Erythroblast (primary cell): ENCODE results near the gene CBX5.
"Not testable (repeated sequence)": the region's sequence is repeated elsewhere in the genome, so short reads cannot be mapped to it uniquely, and the experiment has no call there.

Experiments used
- DNase-seq, 2 experiments: peaks; one replicate each; lab custom pipeline; 2025; lab: John Stamatoyannopoulos, UW
- GATA1 ChIP-seq: IDR thresholded peaks from 2 replicates; pipeline ENCODE4 v1.6.1; 2011; ENCODE audit warnings: low read depth, mild to moderate bottlenecking, control low read depth, low read length, moderate library complexity
- POLR2A ChIP-seq: IDR thresholded peaks from 2 replicates; pipeline ENCODE4 v1.6.1; 2011; ENCODE audit warnings: mild to moderate bottlenecking, low read length

Gene CBX5

DNA sequence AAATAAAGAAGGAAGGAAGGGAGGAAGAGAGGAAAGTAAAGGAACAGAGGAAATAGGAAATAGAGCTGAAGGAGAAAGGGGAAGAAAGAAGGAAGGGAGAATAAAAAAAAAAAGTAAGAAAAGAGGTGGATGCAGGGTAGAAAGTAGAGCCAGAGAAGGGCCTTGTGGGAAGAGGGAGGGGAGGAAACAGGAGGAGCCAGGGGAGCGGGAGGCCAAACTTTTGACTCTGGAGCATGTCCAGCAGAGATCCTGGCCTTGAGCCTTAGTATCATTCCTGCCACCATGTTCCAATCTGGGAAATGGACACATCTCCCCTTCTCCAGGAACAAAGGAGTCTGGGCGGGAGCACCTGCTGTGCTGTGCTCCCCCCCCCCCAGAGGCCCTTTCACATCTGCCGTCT is 80.0 kb downstream of the CBX5 start:
- no peak for DNase-seq
- TF ChIP-seq GATA1 (no peak), POLR2A (no peak)

DNA sequence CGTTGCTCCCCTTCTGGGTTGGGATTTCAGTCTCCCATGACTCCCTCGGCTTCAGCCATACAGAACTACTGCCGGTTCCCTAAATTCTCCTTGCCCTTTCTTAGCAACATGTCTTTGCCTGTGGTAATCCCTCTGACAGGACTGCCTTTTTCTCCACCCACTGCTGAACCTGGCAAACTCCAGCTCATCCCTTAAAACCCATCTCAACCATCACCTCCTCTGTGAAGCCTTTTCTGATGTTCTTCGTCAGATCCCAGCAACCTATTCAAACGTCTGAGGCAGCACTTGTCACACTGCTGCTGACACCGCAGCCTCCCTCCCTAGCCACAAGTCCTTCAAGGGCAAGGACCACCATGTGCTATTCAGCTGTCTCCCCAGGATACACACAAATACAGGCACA is 80.9 kb downstream of the CBX5 start:
- TF ChIP-seq GATA1 (no peak), POLR2A (no peak)
- no peak for DNase-seq

DNA sequence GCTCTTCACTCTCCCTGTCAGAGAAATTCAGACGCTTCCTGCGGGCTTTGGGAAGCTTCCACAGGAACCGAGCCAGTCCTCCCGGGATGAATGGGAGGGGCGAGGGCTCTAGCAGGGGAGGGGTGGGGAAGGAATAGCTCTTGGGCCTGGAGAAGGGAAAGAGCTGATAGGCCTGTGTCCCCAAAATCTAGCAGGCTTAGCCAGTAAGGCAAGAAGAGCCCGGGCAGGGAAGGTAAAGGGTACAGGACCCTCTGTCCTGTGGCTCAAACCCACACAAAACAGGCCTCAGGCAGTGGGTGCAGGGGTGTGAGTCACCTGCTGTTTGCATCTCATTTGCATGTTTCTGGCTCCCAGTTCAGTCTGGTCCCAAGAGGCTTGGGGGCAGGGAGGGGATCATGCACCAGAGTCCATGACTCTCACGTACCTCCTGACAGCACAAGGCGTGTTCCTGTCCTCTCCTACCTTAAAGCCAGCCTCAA is 82.5 kb downstream of the CBX5 start:
- TF ChIP-seq GATA1, result no peak
- TF ChIP-seq POLR2A, result no peak
- no peak for DNase-seq

DNA sequence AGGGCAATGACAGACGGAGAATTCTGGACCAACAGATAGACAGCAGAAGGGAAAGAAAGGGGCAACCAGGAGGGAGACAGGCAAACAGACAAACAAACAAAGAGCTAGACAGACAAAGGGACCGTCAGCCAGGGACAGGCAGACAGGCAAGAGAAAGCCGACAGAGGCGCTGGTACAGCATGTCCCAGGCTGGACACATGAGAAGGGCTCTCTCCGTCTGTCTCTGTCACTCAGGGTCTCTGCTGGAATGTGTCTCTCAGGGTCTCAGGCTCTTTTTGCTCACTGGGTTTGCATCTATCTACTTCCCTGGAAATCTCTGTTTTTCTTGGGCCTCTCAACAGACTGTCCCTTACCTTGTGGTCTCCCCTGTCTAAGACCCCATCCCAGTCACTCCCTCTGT is 82.9 kb downstream of the CBX5 start:
- DNase-seq, result no peak
- TF ChIP-seq GATA1, result no peak
- TF ChIP-seq POLR2A, result no peak

DNA sequence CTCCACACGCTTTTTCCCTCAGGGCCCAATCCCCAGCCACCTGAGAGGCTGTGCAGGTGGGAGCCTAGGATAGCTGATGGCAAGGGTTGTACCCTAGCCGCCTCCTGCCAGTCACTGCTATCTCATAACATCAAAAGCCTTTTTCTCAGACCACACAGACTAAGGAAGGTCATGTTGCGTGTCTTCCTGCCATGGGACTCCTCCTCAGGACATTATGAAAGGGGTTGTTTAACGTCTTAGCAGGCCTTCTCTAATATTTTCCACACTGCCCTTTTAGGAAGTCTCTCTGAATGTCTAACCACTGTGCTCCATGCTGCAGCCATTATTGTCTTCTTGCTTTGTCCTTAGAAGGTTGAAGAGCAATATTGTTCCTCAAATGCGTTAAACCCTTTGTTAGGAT is 83.5 kb downstream of the CBX5 start:
- no peak for DNase-seq
- TF ChIP-seq POLR2A (no peak), GATA1 (no peak)

DNA sequence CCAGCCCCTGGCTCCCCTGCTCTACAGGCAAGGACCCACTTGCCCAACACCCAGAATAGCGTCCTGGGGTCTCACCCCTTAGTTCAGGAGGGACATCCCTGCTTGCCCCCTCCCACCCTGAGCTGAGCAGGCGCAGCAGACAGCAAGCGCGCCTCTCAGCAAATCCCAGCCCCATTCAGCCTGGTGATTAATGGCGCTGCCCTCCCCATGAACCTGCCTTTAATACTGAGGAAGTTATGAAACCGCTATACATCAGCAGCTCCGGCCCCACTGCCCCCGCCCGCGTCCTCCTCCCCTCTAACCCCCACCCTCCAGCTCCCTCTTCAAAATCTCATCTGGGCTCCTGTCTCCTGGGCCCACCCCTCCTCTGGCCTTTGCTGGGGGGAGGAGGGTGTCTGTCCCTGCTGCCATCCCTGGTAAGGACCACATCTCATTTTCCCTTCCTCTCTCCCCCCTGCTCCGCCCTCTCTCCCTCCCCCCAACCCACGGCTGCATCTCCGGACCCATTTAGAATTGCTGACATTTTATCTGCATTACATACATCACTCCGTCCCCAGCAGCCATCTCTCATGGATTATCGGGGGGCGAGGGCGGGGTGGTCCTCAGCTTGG is 84.1 kb downstream of the CBX5 start:
- TF ChIP-seq POLR2A (no peak), GATA1 (no peak)
- no peak for DNase-seq

DNA sequence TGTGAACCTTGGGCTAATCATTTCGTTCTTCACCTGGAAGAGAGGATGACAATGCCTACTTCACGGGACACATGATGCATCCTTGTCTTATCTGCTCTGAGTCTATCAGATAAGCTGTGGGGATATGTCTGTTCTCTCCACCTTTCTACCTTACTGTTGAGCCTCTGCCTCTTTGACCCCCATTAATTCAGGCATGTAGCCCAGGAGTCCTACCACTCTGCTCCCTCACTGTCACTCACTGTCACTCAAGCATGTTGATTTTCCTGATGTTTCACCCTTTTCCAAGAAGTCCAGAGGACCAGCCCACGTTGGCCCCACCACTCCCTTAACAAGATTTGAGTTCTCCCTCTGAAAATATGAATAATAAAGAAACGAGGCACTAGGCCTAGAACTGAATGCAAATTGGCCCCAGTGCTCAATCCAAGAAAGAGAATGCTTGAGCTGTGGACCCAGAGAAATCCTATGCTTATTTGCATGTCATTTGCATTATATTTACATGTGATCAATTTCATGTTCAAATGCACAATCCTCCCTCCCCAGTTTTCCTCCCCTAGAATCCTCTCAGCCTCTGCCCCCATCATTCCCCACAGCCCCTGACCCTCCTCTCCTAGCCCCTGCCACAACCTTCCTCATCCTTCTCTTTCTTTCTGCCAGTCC is 84.7 kb downstream of the CBX5 start:
- TF ChIP-seq GATA1 (no peak), POLR2A (no peak)
- no peak for DNase-seq

DNA sequence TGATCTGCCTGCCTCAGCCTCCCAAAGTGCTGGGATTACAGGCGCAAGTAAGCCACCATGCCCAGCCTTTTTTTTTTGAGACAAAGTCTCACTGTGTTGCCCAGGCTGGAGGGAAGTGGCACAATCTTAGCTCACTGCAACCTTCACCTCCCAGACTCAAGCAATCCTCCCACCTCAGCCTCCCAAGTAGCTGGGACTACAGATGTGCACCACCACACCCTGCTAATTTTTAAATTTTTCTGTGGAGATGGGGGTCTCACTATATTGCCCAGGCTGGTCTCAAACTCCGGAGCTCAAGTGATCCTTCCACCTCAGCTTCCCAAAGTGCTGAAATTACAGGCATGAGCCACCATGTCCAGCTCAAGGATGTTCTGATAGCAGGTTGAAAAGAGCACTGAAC is 85.3 kb downstream of the CBX5 start:
- not testable (repeated sequence) for DNase-seq

DNA sequence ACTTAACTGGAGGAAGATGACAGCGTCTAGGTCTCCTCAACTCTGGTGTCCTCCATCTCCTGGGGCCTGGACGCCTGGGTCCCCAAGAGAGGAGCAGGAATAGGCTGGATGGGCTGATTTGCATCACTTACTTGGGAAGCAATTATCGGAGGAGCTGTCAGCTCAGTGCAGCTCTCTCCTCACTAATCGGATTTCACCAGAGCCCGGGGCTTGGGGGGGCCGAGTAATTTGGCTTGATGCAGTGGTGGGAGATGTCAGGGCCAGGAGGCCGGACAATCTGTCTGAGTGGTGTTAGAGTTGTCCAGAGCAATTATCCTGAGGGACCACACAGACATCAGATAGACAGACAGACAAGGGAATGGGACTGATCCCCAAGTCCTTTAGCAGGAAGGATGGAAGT is 86.5 kb downstream of the CBX5 start:
- TF ChIP-seq GATA1, result no peak
- TF ChIP-seq POLR2A, result no peak
- no peak for DNase-seq

DNA sequence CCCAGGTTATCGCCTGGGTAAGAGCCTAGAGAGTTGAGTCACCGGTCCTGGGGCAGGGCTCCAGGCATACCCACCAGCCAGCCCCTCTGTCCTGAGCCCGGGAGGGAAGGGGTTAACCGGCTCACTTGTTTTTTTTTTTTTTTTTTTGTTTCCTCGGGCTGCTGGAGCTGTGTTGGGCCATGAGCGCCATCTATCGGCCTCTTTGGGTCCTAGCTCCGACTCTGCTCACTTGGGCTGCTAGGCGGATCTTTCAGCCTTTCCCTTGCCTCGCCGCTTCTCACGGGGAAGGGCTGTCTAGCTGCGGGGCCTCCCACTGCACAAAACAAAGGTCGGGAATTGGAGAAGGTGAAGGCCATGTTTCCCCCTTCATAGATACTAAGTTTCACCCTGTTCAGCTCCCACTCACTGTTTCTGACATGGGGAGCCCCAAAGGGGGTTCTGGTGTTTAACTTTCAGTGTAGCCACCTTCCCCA is 88.3 kb downstream of the CBX5 start:
- TF ChIP-seq GATA1 (no peak), POLR2A (no peak)
- DNase-seq, result peak; percentile 82 to 89

DNA sequence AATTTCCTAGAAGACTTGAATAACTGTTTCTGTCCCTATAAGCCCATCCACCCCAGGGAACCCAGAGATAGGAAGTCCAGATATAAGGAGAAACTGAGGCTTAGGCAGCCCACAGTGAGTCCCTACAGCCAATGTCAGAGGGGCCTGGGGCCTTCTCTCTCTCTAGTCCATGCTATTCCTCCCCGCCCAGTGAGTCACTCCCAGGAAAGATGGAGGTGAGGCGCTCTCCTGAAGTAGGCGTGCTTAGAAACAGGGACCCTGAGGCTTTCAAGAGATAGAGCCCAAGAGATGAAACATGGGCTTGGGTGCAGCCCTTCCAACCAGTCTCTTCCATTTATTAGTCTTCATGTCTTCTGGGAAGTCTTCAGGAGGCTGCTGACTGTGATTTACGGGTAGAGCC is 88.8 kb downstream of the CBX5 start:
- no peak for DNase-seq
- TF ChIP-seq POLR2A (no peak), GATA1 (no peak)

DNA sequence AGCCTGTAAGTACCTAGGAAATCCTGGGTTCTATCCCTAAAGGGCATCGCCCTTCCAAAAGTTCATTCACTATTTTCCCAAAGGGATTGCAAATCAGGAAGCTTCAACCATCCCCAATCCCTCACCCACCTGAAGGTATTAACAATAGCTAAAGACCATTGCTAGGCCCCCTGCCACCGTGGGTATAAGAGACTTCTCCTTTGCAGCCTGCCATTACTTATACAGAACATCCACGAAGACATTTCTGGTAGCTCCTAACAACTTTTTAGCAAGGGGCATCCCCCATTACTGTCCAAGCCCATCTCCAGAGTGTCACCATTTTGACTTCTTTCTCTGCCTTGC is 90.8 kb downstream of the CBX5 start:
- no peak for TF ChIP-seq POLR2A

DNA sequence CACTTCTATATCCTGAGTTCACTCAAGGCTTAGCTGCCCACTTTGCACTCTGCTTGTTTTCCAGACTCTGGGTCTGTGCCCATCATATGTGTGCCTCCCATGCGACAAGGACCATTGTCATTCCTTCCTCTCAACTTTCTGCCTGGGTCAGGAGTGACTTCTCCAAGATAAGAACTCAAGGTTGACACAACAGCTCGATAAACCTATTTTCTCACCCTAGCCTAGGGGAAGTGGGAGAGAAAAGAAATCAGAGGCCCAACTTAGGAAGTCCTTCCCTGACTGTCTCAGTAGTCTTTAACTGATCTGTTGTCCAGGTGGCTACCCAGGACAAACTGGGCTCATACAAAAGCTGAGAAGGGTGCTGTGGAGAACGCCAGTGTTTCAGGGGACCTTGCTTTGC is 92.8 kb downstream of the CBX5 start:
- TF ChIP-seq GATA1 (no peak), POLR2A (no peak)
- DNase-seq, result no peak

More for the DNA sequence above, 90.8 kb downstream of the CBX5 start:
- no peak for DNase-seq

DNA sequence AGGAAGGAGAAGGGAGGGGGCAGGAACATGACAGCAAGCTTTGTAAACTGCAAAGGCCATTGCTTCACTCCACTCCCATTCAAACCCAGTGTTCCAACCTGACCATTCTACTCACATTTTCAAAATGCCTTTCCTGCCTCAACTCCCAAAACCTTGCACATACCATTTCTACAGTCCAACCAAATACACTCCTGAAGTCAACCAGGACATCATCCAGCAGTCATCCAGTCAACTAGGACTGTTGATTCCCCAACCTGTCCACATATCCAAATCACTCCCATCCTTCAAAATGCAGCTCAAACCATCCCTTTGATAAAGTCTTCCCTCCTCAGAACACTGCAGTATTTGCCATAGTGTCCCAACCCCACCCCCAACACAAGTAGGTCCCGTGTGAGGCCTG is 94.0 kb downstream of the CBX5 start:
- no peak for TF ChIP-seq GATA1
- no peak for TF ChIP-seq POLR2A
- DNase-seq, result no peak

DNA sequence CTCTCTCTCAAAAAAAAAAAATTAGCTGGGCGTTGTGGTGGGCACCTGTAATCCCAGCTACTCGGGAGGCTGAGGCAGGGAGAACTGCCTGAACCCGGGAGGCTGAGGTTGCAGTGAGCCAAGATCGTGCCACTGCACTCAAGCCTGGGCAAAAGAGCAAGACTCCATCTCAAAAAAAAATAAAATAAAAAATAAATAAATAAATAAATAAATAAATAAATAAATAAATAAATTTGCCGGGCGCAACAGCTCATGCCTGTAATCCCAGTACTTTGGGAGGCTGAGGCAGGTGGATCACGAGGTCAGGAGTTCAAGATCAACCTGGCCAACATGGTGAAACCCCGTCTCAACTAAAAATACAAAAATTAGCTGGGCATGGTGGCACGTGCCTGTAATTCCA is 94.6 kb downstream of the CBX5 start:
- DNase-seq, result not testable (repeated sequence)
